GM21423 (cell line): Measurements from ENCODE around the gene RAB3GAP2.
"Not testable (repeated sequence)": the region's sequence is repeated elsewhere in the genome, so short reads cannot be mapped to it uniquely, and the experiment has no call there.

ENCODE experiments used
- ATAC-seq: cut with Tn5 transposase; IDR thresholded peaks from one replicate; pipeline ENCODE4 v1.9.1; 2021; ENCODE audit warnings: mild to moderate bottlenecking, moderate library complexity; ENCODE audit not compliant: unreplicated experiment

The RAB3GAP2 gene

GRCh38 chr1:220203816-220204215 is 68.4 kb downstream of the RAB3GAP2 start:
- ATAC-seq: no peak

- ATAC-seq: no peak
Observed at GRCh38 chr1:220198186-220199005, 73.9 kb downstream of the RAB3GAP2 start.

GRCh38 chr1:220195701-220196100 is 76.6 kb downstream of the RAB3GAP2 start:
- ATAC-seq: no peak

- ATAC-seq: no peak
Observed at GRCh38 chr1:220189750-220190347, 82.4 kb downstream of the RAB3GAP2 start.

- no peak for ATAC-seq
Observed at GRCh38 chr1:220188538-220188937, 83.7 kb downstream of the RAB3GAP2 start.

GRCh38 chr1:220186752-220187151 is 85.5 kb downstream of the RAB3GAP2 start:
- ATAC-seq: no peak

GRCh38 chr1:220184506-220184905 is 87.7 kb downstream of the RAB3GAP2 start:
- ATAC-seq: no peak

GRCh38 chr1:220182656-220183055 is 89.6 kb downstream of the RAB3GAP2 start:
- ATAC-seq: no peak

- ATAC-seq: no peak
Observed at GRCh38 chr1:220182111-220182510, 90.1 kb downstream of the RAB3GAP2 start.

GRCh38 chr1:220176540-220176939 is 95.7 kb downstream of the RAB3GAP2 start:
- no peak for ATAC-seq

GRCh38 chr1:220170836-220171526 is 101.3 kb downstream of the RAB3GAP2 start:
- no peak for ATAC-seq

GRCh38 chr1:220169887-220170286 is 102.4 kb downstream of the RAB3GAP2 start:
- not testable (repeated sequence) for ATAC-seq

- ATAC-seq: no peak
Observed at GRCh38 chr1:220166853-220167252, 105.4 kb downstream of the RAB3GAP2 start.

GRCh38 chr1:220164517-220164916 is 107.7 kb downstream of the RAB3GAP2 start:
- ATAC-seq: no peak

- ATAC-seq: no peak
Observed at GRCh38 chr1:220164116-220164515, 108.1 kb downstream of the RAB3GAP2 start.

GRCh38 chr1:220160027-220160426 is 112.2 kb downstream of the RAB3GAP2 start:
- ATAC-seq: no peak

- ATAC-seq: no peak
Observed at GRCh38 chr1:220159041-220159440, 113.2 kb downstream of the RAB3GAP2 start.

- not testable (repeated sequence) for ATAC-seq
Observed at GRCh38 chr1:220158530-220158929, 113.7 kb downstream of the RAB3GAP2 start.

GRCh38 chr1:220157738-220158137 is 114.5 kb downstream of the RAB3GAP2 start:
- no peak for ATAC-seq

GRCh38 chr1:220156620-220157146 is 115.6 kb downstream of the RAB3GAP2 start:
- no peak for ATAC-seq

- no peak for ATAC-seq
Observed at GRCh38 chr1:220153147-220153546, 119.1 kb downstream of the RAB3GAP2 start.

GRCh38 chr1:220151454-220151853 is 120.8 kb downstream of the RAB3GAP2 start:
- no peak for ATAC-seq
